Neural crest cell (in vitro differentiated cells): ENCODE data around the gene WDR86. TPM values are rescaled to one million over a fixed set of nuclear protein-coding genes. Genes with fewer than 3 reads are reported as not detected.

Experiments used
- DNase-seq: peaks from one replicate; pipeline ENCODE4 v3.0.0; 2021; ENCODE audit warnings: low read depth, mixed read lengths, low spot score
- H3K27ac Mint-ChIP-seq: one replicate; pipeline ENCODE4 v1.8.0; 2021; ENCODE audit warnings: mild to moderate bottlenecking, mixed read lengths; ENCODE audit not compliant: unreplicated experiment
- H3K27me3 Mint-ChIP-seq: 2 replicates; pipeline ENCODE4 v1.8.0; 2021; ENCODE audit warnings: low read depth, mild to moderate bottlenecking, mixed read lengths
- H3K36me3 Mint-ChIP-seq: 2 replicates; pipeline ENCODE4 v1.8.0; 2021; ENCODE audit warnings: low read depth, mild to moderate bottlenecking, mixed read lengths
- H3K4me1 Mint-ChIP-seq: 2 replicates; pipeline ENCODE4 v1.8.0; 2021; ENCODE audit warnings: mixed read lengths
- H3K4me3 Mint-ChIP-seq: one replicate; pipeline ENCODE4 v1.8.0; 2021; ENCODE audit warnings: mild to moderate bottlenecking, mixed read lengths
- H3K9me3 Mint-ChIP-seq: 2 replicates; pipeline ENCODE4 v1.8.0; 2021; ENCODE audit warnings: mixed read lengths
- total RNA-seq: library from RNA; stranded (reverse); gene quantifications from 2 replicates; pipeline ENCODE4 v1.2.1, GENCODE V29; 2021
- TF ChIP-seq, protein P1 (sequence below): fragments of 200-600 bp; sonication (generic); conservative IDR thresholded peaks from 2 replicates; pipeline ENCODE4 v1.5.0; 2021; ENCODE audit warnings: antibody characterized with exemption, mild to moderate bottlenecking

Gene WDR86
- total RNA-seq, 1 donor from 2014 or later = 29.8 TPM

DNA sequence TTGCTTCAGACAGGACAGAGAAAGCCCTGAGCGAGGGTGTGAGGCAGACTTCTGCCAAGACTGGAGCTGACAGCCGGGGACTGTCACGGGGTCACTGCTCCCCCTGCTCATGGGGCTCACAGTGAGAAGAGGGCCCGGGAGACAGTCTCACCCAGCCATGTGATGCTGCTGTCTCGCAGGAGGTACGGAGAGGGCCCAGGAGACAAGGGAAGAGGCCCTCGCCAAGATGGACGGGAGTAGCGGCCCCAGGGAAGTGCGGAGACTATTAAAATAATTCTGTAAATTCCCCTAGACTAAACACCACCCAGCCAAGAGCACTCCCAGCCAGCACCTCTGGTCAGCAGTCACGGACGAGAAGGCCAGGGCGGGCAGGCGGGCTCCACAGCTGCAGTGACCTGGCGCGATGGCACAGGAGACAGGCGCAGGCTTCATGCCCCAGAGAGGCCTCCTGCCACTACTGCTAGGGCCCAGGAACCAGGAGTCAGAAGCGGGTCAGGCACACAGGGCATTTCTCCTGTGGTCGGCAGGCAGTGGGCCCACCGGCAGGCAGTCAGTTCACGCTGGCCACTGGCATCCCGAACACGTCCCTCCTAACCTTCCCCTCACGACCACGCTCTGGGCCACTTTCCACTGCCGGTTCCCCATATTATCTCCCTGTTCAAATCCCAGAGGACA lies 24.1 kb downstream of the WDR86 start:
- Mint-ChIP-seq H3K4me3 (no peak overlapping the region), H3K4me1 (peaks cover 5% of the 10 kb centered on the region), H3K36me3 (no peaks in the 10 kb centered on the region), H3K27ac (no peak overlapping the region), H3K27me3 (peaks cover 34% of the 10 kb centered on the region), H3K9me3 (no peaks in the 10 kb centered on the region)
- TF ChIP-seq, protein P1, sequence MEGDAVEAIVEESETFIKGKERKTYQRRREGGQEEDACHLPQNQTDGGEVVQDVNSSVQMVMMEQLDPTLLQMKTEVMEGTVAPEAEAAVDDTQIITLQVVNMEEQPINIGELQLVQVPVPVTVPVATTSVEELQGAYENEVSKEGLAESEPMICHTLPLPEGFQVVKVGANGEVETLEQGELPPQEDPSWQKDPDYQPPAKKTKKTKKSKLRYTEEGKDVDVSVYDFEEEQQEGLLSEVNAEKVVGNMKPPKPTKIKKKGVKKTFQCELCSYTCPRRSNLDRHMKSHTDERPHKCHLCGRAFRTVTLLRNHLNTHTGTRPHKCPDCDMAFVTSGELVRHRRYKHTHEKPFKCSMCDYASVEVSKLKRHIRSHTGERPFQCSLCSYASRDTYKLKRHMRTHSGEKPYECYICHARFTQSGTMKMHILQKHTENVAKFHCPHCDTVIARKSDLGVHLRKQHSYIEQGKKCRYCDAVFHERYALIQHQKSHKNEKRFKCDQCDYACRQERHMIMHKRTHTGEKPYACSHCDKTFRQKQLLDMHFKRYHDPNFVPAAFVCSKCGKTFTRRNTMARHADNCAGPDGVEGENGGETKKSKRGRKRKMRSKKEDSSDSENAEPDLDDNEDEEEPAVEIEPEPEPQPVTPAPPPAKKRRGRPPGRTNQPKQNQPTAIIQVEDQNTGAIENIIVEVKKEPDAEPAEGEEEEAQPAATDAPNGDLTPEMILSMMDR = no peak
- DNase-seq = no peak

GRCh38 chr7:151384776-151385625 lies 24.8 kb downstream of the WDR86 start:
- DNase-seq = no peak
- Mint-ChIP-seq H3K36me3 (no peaks in the 10 kb centered on the region), H3K27me3 (peaks cover 39% of the 10 kb centered on the region), H3K4me3 (no peak overlapping the region), H3K9me3 (no peaks in the 10 kb centered on the region), H3K27ac (no peak overlapping the region), H3K4me1 (peaks cover 5% of the 10 kb centered on the region)
- TF ChIP-seq, protein P1 = no peak

DNA sequence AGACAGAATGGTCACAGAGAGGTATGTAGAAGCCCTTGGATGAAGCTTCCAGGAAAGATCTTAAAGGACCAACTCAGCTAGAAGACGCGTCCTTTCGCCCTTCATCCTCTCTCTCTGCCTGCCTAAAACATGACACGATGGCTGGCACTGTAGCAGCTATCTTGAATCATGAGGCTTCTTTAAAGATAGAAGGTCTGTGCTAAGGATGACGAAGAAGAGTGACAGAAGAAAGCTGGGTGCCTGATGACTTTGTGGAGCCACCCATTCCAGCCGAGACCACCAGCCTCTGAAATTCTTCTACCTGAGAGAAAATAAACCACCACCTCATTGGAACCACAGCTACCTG lies 25.5 kb downstream of the WDR86 start:
- H3K9me3 Mint-ChIP-seq = no peaks in the 10 kb centered on the region
- H3K36me3 Mint-ChIP-seq = no peaks in the 10 kb centered on the region
- H3K27me3 Mint-ChIP-seq = peaks cover 43% of the 10 kb centered on the region
- no peak for DNase-seq
- no peak overlapping the region for H3K27ac Mint-ChIP-seq
- H3K4me3 Mint-ChIP-seq = no peak overlapping the region
- TF ChIP-seq, protein P1 = no peak
- H3K4me1 Mint-ChIP-seq = peaks cover 5% of the 10 kb centered on the region

GRCh38 chr7:151383638-151384351 lies 26.0 kb downstream of the WDR86 start:
- H3K36me3 Mint-ChIP-seq = no peaks in the 10 kb centered on the region
- no peak overlapping the region for H3K4me3 Mint-ChIP-seq
- no peak for DNase-seq
- H3K27me3 Mint-ChIP-seq = peaks cover 45% of the 10 kb centered on the region
- TF ChIP-seq, protein P1 = no peak
- H3K4me1 Mint-ChIP-seq = peaks cover 5% of the 10 kb centered on the region
- no peak overlapping the region for H3K27ac Mint-ChIP-seq
- H3K9me3 Mint-ChIP-seq = no peaks in the 10 kb centered on the region

DNA sequence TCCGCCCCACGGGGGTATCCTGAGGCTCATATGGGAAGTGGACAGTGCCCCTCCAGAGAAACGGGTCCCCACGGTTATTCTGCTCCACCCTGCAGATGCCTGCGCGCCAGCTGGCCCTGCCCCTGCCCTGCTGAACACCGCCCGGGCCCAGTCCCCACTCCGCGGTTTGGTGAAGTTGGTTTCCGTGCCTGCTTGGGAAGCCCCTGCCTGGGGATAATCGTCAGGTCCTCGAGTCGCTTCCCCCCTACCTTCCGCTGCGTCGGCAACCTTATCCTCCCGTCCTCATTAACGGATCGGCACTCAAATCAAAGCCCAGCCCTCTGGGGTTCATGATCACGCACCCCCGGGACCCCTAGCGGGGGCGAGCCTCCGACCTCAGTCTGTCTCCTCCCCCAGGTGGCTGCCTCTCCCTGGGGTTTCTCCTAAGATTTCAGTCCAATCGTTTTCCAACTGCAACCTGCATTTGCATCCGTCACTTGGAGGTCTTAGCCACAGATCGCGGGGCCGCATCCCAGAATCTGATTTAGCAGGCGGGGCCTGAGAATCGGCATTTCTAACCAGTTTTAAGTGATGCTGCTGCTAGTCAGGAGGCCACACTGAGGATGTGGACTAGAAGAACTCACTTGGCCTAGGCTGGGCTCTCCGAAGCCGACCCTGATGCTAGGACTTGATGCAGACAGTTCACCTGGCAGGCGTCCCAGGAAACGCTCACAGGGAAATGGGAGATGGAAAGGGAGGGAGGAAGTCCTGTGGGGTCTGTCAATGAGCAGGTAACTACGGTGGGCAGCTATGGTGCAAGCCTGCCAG lies 27.6 kb downstream of the WDR86 start:
- Mint-ChIP-seq H3K4me3 (no peak overlapping the region), H3K9me3 (no peaks in the 10 kb centered on the region), H3K4me1 (peaks cover 5% of the 10 kb centered on the region), H3K27ac (no peak overlapping the region), H3K36me3 (peaks cover 4% of the 10 kb centered on the region), H3K27me3 (peaks cover 49% of the 10 kb centered on the region)
- TF ChIP-seq, protein P1 = no peak
- DNase-seq = no peak
